Thyroid gland (tissue), 4 donors: ENCODE results near the gene VARS1.

Experiments used
- POLR2A ChIP-seq, 2 donors: fragments of 450-650 bp; IDR thresholded peaks; one replicate each; pipeline ENCODE4 v1.6.1; 2017; ENCODE audit warnings: antibody characterized with exemption in 2 of 2, mild to moderate bottlenecking in 2 of 2, moderate library complexity in 1 of 2
- TF ChIP-seq, protein P1 (sequence below), 6 experiments: fragments of 200-600 bp in 3 of 6; fragments of 450-650 bp in 3 of 6; sonication (generic) in 3 of 6; IDR thresholded peaks; one replicate each; pipeline ENCODE4 v1.5.1; 2016 to 2019; ENCODE audit warnings: antibody characterized with exemption in 6 of 6, mild to moderate bottlenecking in 2 of 6, inconsistent platforms in 1 of 6, moderate library complexity in 1 of 6

DNA sequence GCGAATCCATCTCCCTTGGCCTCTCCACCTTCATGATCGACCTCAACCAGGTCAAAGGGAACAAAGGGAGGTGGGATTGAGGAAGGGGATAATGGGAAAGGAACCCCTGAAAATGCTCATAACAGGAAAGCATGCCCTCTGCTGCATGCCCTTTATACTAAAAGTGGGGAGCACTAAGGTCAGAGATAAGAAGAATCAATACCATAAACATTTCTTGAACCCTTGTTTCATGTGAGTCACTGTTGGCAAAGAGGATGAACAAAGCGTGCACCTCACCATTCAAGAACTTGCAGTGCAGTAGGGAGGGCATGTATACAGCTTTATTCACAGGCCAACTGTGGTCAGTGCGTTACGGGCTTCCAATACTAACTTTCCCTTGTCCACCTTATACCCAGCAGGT, 34.8 kb downstream of the VARS1 start:
- TF ChIP-seq, protein P1, sequence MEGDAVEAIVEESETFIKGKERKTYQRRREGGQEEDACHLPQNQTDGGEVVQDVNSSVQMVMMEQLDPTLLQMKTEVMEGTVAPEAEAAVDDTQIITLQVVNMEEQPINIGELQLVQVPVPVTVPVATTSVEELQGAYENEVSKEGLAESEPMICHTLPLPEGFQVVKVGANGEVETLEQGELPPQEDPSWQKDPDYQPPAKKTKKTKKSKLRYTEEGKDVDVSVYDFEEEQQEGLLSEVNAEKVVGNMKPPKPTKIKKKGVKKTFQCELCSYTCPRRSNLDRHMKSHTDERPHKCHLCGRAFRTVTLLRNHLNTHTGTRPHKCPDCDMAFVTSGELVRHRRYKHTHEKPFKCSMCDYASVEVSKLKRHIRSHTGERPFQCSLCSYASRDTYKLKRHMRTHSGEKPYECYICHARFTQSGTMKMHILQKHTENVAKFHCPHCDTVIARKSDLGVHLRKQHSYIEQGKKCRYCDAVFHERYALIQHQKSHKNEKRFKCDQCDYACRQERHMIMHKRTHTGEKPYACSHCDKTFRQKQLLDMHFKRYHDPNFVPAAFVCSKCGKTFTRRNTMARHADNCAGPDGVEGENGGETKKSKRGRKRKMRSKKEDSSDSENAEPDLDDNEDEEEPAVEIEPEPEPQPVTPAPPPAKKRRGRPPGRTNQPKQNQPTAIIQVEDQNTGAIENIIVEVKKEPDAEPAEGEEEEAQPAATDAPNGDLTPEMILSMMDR (IDR thresholded peaks at IDR 0.05), result no peak
- no peak for TF ChIP-seq POLR2A (IDR thresholded peaks at IDR 0.05)
